Activated CD8-positive, alpha-beta memory T cell treated with anti-CD3 and anti-CD28 coated beads, Interleukin-2, amount 10 ng/mL, durations not matched to agents 7 days and 5 days (primary cell): ENCODE measurements around the gene ERRFI1. TPM values are rescaled to one million over a fixed set of nuclear protein-coding genes. Genes with fewer than 3 reads are reported as not detected.
A peak's percentile ranks its signal among the peaks of the same experiment; 100 is the strongest.
"Not testable (repeated sequence)": the region's sequence is repeated elsewhere in the genome, so short reads cannot be mapped to it uniquely, and the experiment has no call there.

ENCODE experiments used
- ATAC-seq: fragments of 150-1000 bp; cut with Tn5 transposase; one replicate; pipeline ENCODE4 v1.10.0; 2021; ENCODE audit warnings: moderate library complexity
- CTCF ChIA-PET: fragments of 350-600 bp; sonication (Branson Sonifier 250); formaldehyde crosslinking; loops from one replicate; lab custom pipeline; 2021; ENCODE audit warnings: antibody characterized with exemption; lab: Charles Lee
- DNase-seq: peaks from one replicate; pipeline ENCODE4 v3.0.0-alpha.2; 2020
- H3K27ac Mint-ChIP-seq: one replicate; pipeline ENCODE4 v1.8.0; 2021; ENCODE audit warnings: mild to moderate bottlenecking, mixed read lengths
- H3K27me3 Mint-ChIP-seq: one replicate; pipeline ENCODE4 v1.8.0; 2021; ENCODE audit warnings: mixed read lengths
- H3K36me3 Mint-ChIP-seq: one replicate; pipeline ENCODE4 v1.8.0; 2021; ENCODE audit warnings: mild to moderate bottlenecking, mixed read lengths
- H3K4me1 Mint-ChIP-seq: one replicate; pipeline ENCODE4 v1.8.0; 2021; ENCODE audit warnings: mixed read lengths
- H3K4me3 Mint-ChIP-seq: one replicate; pipeline ENCODE4 v1.8.0; 2021; ENCODE audit warnings: mild to moderate bottlenecking, moderate library complexity, mixed read lengths
- H3K9me3 Mint-ChIP-seq: one replicate; pipeline ENCODE4 v1.8.0; 2022; ENCODE audit warnings: low read depth, mixed read lengths
- total RNA-seq, 2 experiments: library from RNA; stranded (reverse); gene quantifications; one replicate each; pipeline ENCODE4 v1.2.3, GENCODE V29; 2021

The ERRFI1 gene
- total RNA-seq, result 1 to 10 TPM in 1 of 2 experiments, under 1 TPM in 1; 0.53 to 1.5 TPM

- ATAC-seq, result peak; percentile 96
- Mint-ChIP-seq H3K27me3 (peaks cover 55% of the 10 kb centered on the region), H3K9me3 (no peaks in the 10 kb centered on the region), H3K27ac (peak within 1 kb of the TSS; percentile 18), H3K4me3 (peak within 1 kb of the TSS; percentile 70), H3K4me1 (peaks cover 10% of the 10 kb centered on the region), H3K36me3 (no peaks in the 10 kb centered on the region)
- CTCF ChIA-PET, result interaction anchor here (3.1 to 7.6 kb wide), 2 partner anchors 11 to 288 kb away, joined by 10 to 48 read pairs; no protein-coding TSS in a partner anchor
- peak; percentile 88 for DNase-seq
Observed at GRCh38 chr1:8026153-8026975, at the start of gene ERRFI1. TSS of gene ERRFI1 (minus strand) at chr1:8026309. CDS start at chr1:8015619, 10,690 bp downstream.

- Mint-ChIP-seq H3K27me3 (peaks cover 14% of the 10 kb centered on the region), H3K27ac (no peak overlapping the region), H3K36me3 (no peaks in the 10 kb centered on the region), H3K4me1 (no peaks in the 10 kb centered on the region), H3K9me3 (no peaks in the 10 kb centered on the region), H3K4me3 (no peak overlapping the region)
- CTCF ChIA-PET, result no interaction called here
- no peak for ATAC-seq
- no peak for DNase-seq
Observed at GRCh38 chr1:8075511-8076051, 49.5 kb upstream of the ERRFI1 start.

- ATAC-seq (no peak), DNase-seq (no peak)
- no peak overlapping the region for H3K4me3 Mint-ChIP-seq
- CTCF ChIA-PET, result interaction anchor here (1.2 kb wide), 1 partner anchor 58 kb away, joined by 3 read pairs; no protein-coding TSS in a partner anchor
- H3K4me1 Mint-ChIP-seq, result no peaks in the 10 kb centered on the region
- no peak overlapping the region for H3K27ac Mint-ChIP-seq
- H3K36me3 Mint-ChIP-seq, result no peaks in the 10 kb centered on the region
- peaks cover 18% of the 10 kb centered on the region for H3K27me3 Mint-ChIP-seq
- H3K9me3 Mint-ChIP-seq, result no peaks in the 10 kb centered on the region
Observed at GRCh38 chr1:8073112-8073855, 47.2 kb upstream of the ERRFI1 start.

GRCh38 chr1:8070381-8070811 lies 44.3 kb upstream of the ERRFI1 start:
- H3K36me3 Mint-ChIP-seq, result no peaks in the 10 kb centered on the region
- ATAC-seq (no peak), DNase-seq (no peak)
- H3K4me3 Mint-ChIP-seq, result no peak overlapping the region
- peaks cover 20% of the 10 kb centered on the region for H3K27me3 Mint-ChIP-seq
- no peaks in the 10 kb centered on the region for H3K4me1 Mint-ChIP-seq
- no peak overlapping the region for H3K27ac Mint-ChIP-seq
- no peaks in the 10 kb centered on the region for H3K9me3 Mint-ChIP-seq
- CTCF ChIA-PET, result interaction anchor here (1.8 kb wide), 1 partner anchor 55 kb away, joined by 4 read pairs; no protein-coding TSS in a partner anchor

DNA sequence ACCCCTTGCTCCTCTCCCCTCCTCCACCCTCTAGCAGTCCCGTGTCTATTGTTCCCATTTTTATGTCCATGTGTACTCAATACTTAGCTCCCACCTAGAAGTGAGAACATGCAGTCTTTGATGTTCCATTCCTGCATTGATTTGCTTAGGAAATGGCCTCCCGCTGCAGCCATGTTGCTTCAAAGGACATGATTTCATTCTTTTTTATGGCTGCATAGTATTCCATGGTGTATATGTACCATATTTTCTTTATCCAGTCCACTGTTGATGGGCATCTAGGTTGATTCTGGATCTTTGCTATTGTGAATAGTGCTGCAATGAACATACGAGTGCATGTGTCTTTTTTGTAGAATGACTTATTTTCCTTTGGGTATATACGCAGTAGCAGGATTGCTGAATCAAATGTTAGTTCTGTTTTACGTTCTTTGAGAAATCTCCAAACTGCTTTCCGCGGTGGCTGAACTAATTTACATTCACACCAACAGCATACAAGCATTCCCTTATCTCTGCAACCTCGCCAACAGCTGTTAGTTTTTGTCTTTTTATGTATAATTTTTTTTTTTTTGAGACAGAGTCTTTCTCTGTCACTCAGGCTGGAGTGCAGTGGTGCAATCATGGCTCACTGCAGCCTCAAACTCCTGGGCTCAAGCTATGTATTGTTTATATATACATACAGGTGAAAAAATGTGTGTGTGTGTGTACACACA lies 43.7 kb upstream of the ERRFI1 start:
- DNase-seq, CTCF ChIA-PET, H3K27ac Mint-ChIP-seq, H3K4me1 Mint-ChIP-seq, H3K36me3 Mint-ChIP-seq, H3K9me3 Mint-ChIP-seq, ATAC-seq, H3K4me3 Mint-ChIP-seq: not testable (repeated sequence)
- H3K27me3 Mint-ChIP-seq, result peaks cover 26% of the 10 kb centered on the region

DNA sequence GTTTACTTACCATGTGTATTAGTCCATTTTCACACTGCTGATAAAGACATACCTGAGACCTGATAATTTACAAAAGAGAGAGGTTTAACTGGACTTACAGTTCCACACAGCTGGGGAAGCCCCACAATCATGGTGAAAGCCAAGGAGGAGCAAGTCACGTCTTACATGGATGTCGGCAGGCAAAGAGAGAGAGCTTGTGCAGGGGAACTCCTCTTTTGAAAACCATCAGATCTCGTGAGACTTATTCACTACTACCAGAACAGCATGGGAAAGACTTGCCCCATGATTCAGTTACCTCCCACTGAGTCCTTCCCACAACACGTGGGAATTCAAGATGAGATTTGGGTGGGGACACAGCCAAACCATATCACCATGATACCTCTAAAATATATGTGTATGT lies 39.3 kb upstream of the ERRFI1 start:
- CTCF ChIA-PET, result no interaction called here
- H3K9me3 Mint-ChIP-seq, result no peaks in the 10 kb centered on the region
- ATAC-seq (no peak), DNase-seq (no peak)
- H3K27me3 Mint-ChIP-seq, result peaks cover 20% of the 10 kb centered on the region
- no peak overlapping the region for H3K27ac Mint-ChIP-seq
- H3K4me1 Mint-ChIP-seq, result no peaks in the 10 kb centered on the region
- H3K4me3 Mint-ChIP-seq, result no peak overlapping the region
- H3K36me3 Mint-ChIP-seq, result no peaks in the 10 kb centered on the region

DNA sequence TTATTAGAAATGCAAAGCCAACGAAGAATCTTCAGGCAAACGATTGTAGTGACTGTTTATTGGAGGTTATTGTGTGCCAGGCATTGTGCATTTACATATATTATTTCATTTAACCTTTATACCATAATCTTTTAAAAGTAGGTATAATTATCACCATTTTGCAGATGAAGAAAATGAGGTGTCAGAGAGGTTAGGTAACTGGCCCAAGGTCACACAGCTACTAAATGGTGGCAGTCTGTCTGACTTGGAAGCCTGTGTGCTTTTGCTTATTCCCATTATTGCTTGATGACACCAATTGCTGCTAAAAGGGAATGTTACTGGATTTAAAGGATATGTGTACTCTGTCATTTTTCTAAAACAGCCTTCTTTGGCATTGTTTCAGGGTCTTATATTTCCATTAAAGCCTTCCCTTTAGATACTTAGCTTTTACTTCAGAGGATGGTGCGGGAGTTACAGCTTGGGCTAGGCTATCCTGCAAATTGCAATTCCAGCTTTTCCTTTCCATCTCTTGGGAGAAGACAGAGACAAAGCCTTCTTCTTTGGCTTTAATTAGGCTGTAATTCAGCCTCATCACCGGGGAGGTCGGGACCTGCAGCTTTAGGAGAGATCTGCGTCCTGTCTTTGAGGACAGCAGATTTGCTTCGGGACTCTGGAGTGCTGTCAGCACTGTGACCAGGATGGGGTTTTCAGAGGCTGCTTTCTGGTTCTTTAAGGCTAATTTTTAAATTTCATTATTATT lies 37.4 kb upstream of the ERRFI1 start:
- CTCF ChIA-PET, result no interaction called here
- no peak for ATAC-seq
- Mint-ChIP-seq H3K4me1 (no peaks in the 10 kb centered on the region), H3K9me3 (no peaks in the 10 kb centered on the region), H3K27ac (no peak overlapping the region), H3K27me3 (peaks cover 18% of the 10 kb centered on the region), H3K4me3 (no peak overlapping the region), H3K36me3 (no peaks in the 10 kb centered on the region)
- DNase-seq, result no peak

DNA sequence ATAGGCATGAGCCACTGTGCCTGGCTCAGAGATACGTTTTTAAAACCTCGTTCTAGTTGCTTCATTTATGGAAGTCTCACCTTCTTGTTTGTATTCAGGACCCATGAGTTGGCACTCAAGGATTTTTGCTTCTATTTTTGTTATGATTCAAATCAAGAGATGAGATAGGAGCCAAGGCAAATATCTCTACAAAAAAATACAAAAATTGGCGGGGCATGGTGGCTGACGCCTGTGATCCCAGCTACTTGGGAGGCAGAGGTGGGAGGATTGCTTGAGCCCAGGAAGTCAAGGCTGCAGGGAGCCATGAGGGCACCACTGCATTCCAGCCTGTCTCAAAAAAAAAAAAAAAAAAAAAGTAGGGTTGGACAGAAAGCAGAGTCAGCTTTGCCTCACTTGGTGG lies 36.8 kb upstream of the ERRFI1 start:
- DNase-seq, result no peak
- no peak overlapping the region for H3K4me3 Mint-ChIP-seq
- H3K27me3 Mint-ChIP-seq, result peaks cover 18% of the 10 kb centered on the region
- CTCF ChIA-PET, result no interaction called here
- ATAC-seq, result no peak
- no peak overlapping the region for H3K27ac Mint-ChIP-seq
- no peaks in the 10 kb centered on the region for H3K9me3 Mint-ChIP-seq
- no peaks in the 10 kb centered on the region for H3K36me3 Mint-ChIP-seq
- no peaks in the 10 kb centered on the region for H3K4me1 Mint-ChIP-seq

DNA sequence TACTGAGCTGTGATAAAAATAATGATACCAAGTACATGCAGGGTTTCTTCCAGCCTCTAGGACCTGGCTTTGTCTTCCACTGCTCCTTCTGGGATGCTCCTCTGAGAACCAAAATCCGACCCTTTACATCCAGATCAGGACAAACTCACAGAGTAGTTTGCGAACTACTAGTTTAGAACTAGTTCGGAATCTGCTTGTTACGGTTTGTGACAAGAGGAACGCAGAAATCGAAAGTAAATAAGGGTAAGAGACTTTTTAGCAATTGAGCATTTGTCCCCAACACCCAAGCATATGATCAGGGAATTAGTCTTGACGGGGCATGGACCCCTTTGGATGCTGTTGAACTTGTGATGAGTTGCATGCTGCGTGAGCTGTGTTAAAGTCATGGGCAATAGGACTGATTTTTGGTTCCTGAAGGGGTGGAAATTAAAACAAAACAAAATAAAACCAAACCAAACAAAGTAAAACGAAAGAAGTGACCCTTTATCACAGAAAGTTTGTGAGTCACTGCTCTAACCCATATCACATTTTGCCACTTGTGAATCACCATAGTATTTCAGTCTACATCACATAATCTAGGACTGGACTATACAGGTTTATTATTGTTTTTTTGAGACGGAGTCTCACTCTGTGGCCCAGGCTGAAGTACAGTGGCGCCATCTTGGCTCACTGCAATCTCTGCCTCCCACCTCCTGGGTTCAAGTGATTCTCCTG lies 35.7 kb upstream of the ERRFI1 start:
- peaks cover 18% of the 10 kb centered on the region for H3K27me3 Mint-ChIP-seq
- no peaks in the 10 kb centered on the region for H3K36me3 Mint-ChIP-seq
- CTCF ChIA-PET, result no interaction called here
- no peak overlapping the region for H3K4me3 Mint-ChIP-seq
- no peaks in the 10 kb centered on the region for H3K9me3 Mint-ChIP-seq
- ATAC-seq (no peak), DNase-seq (no peak)
- no peaks in the 10 kb centered on the region for H3K4me1 Mint-ChIP-seq
- no peak overlapping the region for H3K27ac Mint-ChIP-seq

- Mint-ChIP-seq H3K27me3 (peaks cover 16% of the 10 kb centered on the region), H3K27ac (no peak overlapping the region), H3K36me3 (no peaks in the 10 kb centered on the region), H3K9me3 (no peaks in the 10 kb centered on the region), H3K4me1 (no peaks in the 10 kb centered on the region), H3K4me3 (no peak overlapping the region)
- CTCF ChIA-PET, result no interaction called here
- no peak for DNase-seq
- ATAC-seq, result no peak
Observed at GRCh38 chr1:8061210-8061609, 35.1 kb upstream of the ERRFI1 start.

GRCh38 chr1:8059161-8059622 lies 33.1 kb upstream of the ERRFI1 start:
- DNase-seq (no peak), ATAC-seq (no peak)
- H3K4me3 Mint-ChIP-seq, result no peak overlapping the region
- peaks cover 6% of the 10 kb centered on the region for H3K27me3 Mint-ChIP-seq
- H3K4me1 Mint-ChIP-seq, result peaks cover 2% of the 10 kb centered on the region
- CTCF ChIA-PET, result no interaction called here
- H3K36me3 Mint-ChIP-seq, result no peaks in the 10 kb centered on the region
- H3K9me3 Mint-ChIP-seq, result no peaks in the 10 kb centered on the region
- H3K27ac Mint-ChIP-seq, result no peak overlapping the region

DNA sequence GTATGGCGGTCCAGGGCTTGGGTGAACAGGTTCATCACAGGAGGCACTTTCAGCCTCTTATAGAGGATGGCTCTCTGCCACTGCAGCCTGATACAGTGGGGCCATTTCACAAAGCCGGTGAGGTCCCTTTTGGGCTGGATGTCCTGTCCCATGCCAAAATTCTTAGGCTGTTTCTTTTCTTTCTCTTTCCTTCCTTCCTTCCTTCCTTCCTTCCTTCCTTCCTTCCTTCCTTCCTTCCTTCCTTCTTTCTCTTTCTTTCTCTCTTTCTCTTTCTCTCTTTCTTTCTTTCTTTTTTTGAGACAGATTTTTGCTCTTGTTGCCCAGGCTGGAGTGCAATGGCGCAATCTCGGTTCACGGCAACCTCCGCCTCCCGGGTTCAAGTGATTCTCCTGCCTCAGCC lies 31.7 kb upstream of the ERRFI1 start:
- H3K36me3 Mint-ChIP-seq, H3K9me3 Mint-ChIP-seq, ATAC-seq, H3K27me3 Mint-ChIP-seq, H3K27ac Mint-ChIP-seq, CTCF ChIA-PET, H3K4me1 Mint-ChIP-seq, DNase-seq, H3K4me3 Mint-ChIP-seq: not testable (repeated sequence)
